ENCODE measurements around the gene RSPRY1. TPM values are rescaled to one million over a fixed set of nuclear protein-coding genes. Genes with fewer than 3 reads are reported as not detected.

RSPRY1 gene
- total RNA-seq, 1 experiment from 2014 or later = 24.9 TPM

DNA sequence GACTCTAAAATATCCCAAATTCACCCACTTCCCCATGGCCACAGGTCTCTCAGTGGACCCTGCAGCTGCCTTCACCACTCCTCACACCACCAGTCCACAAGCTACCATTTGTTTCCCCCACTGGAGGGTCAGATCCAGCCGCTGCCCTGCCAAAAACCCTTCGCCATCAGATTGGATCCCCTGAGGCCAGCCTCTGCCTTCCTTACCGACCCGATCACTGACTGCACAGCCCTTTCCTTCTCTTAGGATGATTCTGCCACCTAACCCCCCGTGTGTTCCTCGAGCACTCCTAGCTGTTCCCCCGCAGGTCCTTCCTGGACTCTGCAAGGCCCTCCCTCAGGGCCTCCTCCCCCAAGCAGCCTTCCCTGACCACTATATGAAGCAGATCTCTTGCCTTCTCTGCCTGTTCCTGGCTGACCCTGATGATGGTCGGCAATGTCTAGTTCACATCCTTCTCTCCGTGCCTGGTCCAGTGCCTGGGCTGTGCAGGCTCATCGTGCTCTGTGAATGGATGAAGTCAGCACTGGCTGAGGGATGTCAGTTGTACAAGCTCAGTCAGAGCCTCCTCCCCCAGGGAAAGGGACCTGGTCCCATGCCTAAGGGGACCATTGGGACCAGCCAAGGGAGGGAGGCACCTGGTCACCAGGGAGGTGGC is 47.7 kb upstream of the RSPRY1 start:
- ATAC-seq = no peak
- Histone ChIP-seq H3K4me1 (ENCODE audit: control insufficient read depth in 1 of 2, insufficient read depth in 2 of 2, low read length in 2 of 2) (no peaks in the 10 kb centered on the region; a peak in 1 of 4 replicates), H2AFZ (ENCODE audit: low read depth, low read length, poor library complexity, severe bottlenecking) (no peak overlapping the region), H3K9ac (ENCODE audit: low read length) (no peak overlapping the region), H3K4me3 (replicated peaks in 1 of 2; ENCODE audit: low read depth in 1 of 2, low read length in 2 of 2) (no peak overlapping the region), H3K36me3 (ENCODE audit: control insufficient read depth in 1 of 2, insufficient read depth in 2 of 2, low read length in 2 of 2) (no peaks in the 10 kb centered on the region), H4K20me1 (ENCODE audit: insufficient read depth) (no peaks in the 10 kb centered on the region), H3K9me2 (ENCODE audit: insufficient read depth) (no peaks in the 10 kb centered on the region), H3K79me2 (ENCODE audit: insufficient read depth, low read length) (no peaks in the 10 kb centered on the region), H3K27me3 (ENCODE audit: insufficient read depth, low read length) (no peaks in the 10 kb centered on the region), H3K9me3 (ENCODE audit: control insufficient read depth in 1 of 2, insufficient read depth in 1 of 2, low read depth in 1 of 2, low read length in 2 of 2) (no peaks in the 10 kb centered on the region), H3K4me2 (ENCODE audit: low read length) (no peak overlapping the region), H3K27ac (ENCODE audit: low read depth, low read length) (no peak overlapping the region)
- no TSS peak for BruUV-seq (replicated peaks)
- POLR2A ChIA-PET = no interaction called here
- TF ChIP-seq ZNF274 (IDR thresholded peaks at IDR 0.05; ENCODE audit: low read depth, low read length) (no peak), EZH2phosphoT487 (IDR thresholded peaks at IDR 0.05; ENCODE audit: borderline replicate concordance) (no peak), YY1 (IDR thresholded peaks at IDR 0.05; ENCODE audit: extremely low read depth, insufficient replicate concordance, low read depth, low read length) (no peak), TCF7L2 (IDR thresholded peaks at IDR 0.05; ENCODE audit: borderline replicate concordance, extremely low read depth, insufficient read depth, insufficient read length) (no peak), MAX (IDR thresholded peaks at IDR 0.05) (no peak), SP1 (IDR thresholded peaks at IDR 0.05; ENCODE audit: low read depth) (no peak)
- RAD21 ChIA-PET (ENCODE audit: low non-redundant PET in 1 of 2, low total read pairs in 2 of 2, uncharacterized antibody in 2 of 2, unreplicated experiment in 2 of 2) = no interaction called here
- intact Hi-C loops (cut with micrococcal nuclease) = no loop called here
- CTCF ChIA-PET = no interaction called here
- DNase-seq (ENCODE audit: low read depth, low spot score) = no peak

DNA sequence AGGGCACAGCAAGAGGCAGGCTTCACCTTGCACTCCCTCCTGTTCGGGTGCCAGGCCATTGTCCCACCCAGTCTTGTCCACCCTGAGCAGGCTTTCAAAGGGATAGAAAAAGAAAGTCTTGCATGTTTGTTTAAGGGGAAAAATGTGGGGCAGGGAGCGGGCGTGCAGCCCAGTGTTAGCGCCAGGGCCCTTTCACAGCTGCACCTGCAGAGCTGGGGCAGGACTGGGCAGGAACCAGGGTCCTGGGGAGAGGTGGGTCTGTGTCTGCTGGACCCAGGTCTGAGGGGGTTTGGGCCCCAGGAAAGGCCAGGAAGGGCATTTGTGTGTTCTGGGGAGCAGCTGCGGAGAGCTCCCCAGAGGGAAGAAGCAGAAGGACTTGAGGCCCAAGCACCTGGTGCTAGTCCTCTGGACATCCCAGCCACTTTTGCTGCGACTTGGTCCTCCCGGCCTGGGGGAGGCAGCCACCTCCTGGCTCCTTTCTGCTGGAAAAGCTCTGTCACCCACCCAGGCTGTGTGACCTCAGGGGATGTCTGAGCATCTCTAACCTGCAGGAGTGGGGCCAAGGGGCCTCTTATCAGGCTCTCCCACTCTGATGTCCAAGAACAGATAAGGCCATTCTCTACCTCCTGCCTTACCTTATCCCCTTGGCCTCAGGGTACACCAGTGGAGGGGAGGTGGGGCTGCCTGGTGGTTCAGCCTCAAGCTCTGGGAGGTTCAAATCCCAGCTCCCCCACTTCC is 45.0 kb upstream of the RSPRY1 start:
- no peak overlapping the region for H3K27ac ChIP-seq (ENCODE audit: low read depth, low read length)
- no peaks in the 10 kb centered on the region for H3K4me1 ChIP-seq (ENCODE audit: control insufficient read depth in 1 of 2, insufficient read depth in 2 of 2, low read length in 2 of 2)
- no peak for TF ChIP-seq POLR2A (IDR thresholded peaks at IDR 0.05; ENCODE audit: borderline replicate concordance, extremely low read depth, insufficient read depth, insufficient read length)
- ChIA-PET RAD21 (ENCODE audit: low non-redundant PET in 1 of 2, low total read pairs in 2 of 2, uncharacterized antibody in 2 of 2, unreplicated experiment in 2 of 2) (no interaction called here), POLR2A (no interaction called here), CTCF (no interaction called here)
- H3K4me2 ChIP-seq (ENCODE audit: low read length) = no peak overlapping the region
- H3K4me3 ChIP-seq (replicated peaks in 1 of 2; ENCODE audit: low read depth in 1 of 2, low read length in 2 of 2) = no peak overlapping the region
- no peaks in the 10 kb centered on the region for H3K79me2 ChIP-seq (ENCODE audit: insufficient read depth, low read length)
- no peaks in the 10 kb centered on the region for H3K36me3 ChIP-seq (ENCODE audit: control insufficient read depth in 1 of 2, insufficient read depth in 2 of 2, low read length in 2 of 2)
- H3K9me2 ChIP-seq (ENCODE audit: insufficient read depth) = no peaks in the 10 kb centered on the region
- no peak for DNase-seq (ENCODE audit: low read depth, low spot score)
- H3K27me3 ChIP-seq (ENCODE audit: insufficient read depth, low read length) = no peaks in the 10 kb centered on the region
- no peaks in the 10 kb centered on the region for H3K9me3 ChIP-seq (ENCODE audit: control insufficient read depth in 1 of 2, insufficient read depth in 1 of 2, low read depth in 1 of 2, low read length in 2 of 2)
- H3K9ac ChIP-seq (ENCODE audit: low read length) = no peak overlapping the region
- intact Hi-C loops (cut with micrococcal nuclease) = no loop called here
- ATAC-seq = no peak
- BruUV-seq (replicated peaks) = no TSS peak
- no peaks in the 10 kb centered on the region for H4K20me1 ChIP-seq (ENCODE audit: insufficient read depth)
- no peak overlapping the region for H2AFZ ChIP-seq (ENCODE audit: low read depth, low read length, poor library complexity, severe bottlenecking)

All from HCT116 (cell line).